ENCODE measurements around the gene NCOA5.

NCOA5 gene

GRCh38 chr20:46089417-46090388 is at the start of gene NCOA5:
NCOA5 (minus strand) TSS chr20:46089962; CDS start chr20:46079424, 10,538 bp downstream.
- ChIA-PET CTCF (interaction anchor here (1.3 to 2.5 kb wide), 9 partner anchors 9 to 319 kb away, joined by 3 to 17 read pairs (median 6); no protein-coding TSS in a partner anchor), POLR2A (no interaction called here)
- peak within 1 kb of the TSS; percentile 92 for H3K4me3 ChIP-seq (ENCODE audit: low read depth, low read length)
- peak; percentile 35 for TF ChIP-seq CTCF (IDR thresholded peaks at IDR 0.05; ENCODE audit: insufficient read depth, low read length, missing control alignments)
- DNase-seq (ENCODE audit: low read depth, low spot score) = peak; percentile 78

- ChIA-PET POLR2A (no interaction called here), CTCF (no interaction called here)
- DNase-seq (ENCODE audit: low read depth, low spot score) = no peak
- no peak for TF ChIP-seq CTCF (IDR thresholded peaks at IDR 0.05; ENCODE audit: insufficient read depth, low read length, missing control alignments)
- H3K4me3 ChIP-seq (ENCODE audit: low read depth, low read length) = no peak overlapping the region
Observed at GRCh38 chr20:46139266-46139889, 49.6 kb upstream of the NCOA5 start.

GRCh38 chr20:46137816-46138215 is 48.1 kb upstream of the NCOA5 start:
- no peak for DNase-seq (ENCODE audit: low read depth, low spot score)
- ChIA-PET POLR2A (no interaction called here), CTCF (interaction anchor here (0.9 kb wide), 1 partner anchor 10 kb away, joined by 3 read pairs; no protein-coding TSS in a partner anchor)
- H3K4me3 ChIP-seq (ENCODE audit: low read depth, low read length) = no peak overlapping the region
- no peak for TF ChIP-seq CTCF (IDR thresholded peaks at IDR 0.05; ENCODE audit: insufficient read depth, low read length, missing control alignments)

GRCh38 chr20:46135856-46136633 is 46.3 kb upstream of the NCOA5 start:
- POLR2A ChIA-PET = no interaction called here
- CTCF ChIA-PET = interaction anchor here (0.6 to 1.0 kb wide), 2 partner anchors 38 to 214 kb away, joined by 3 read pairs; no protein-coding TSS in a partner anchor

GRCh38 chr20:46134716-46135115 is 45.0 kb upstream of the NCOA5 start:
- no peak for DNase-seq (ENCODE audit: low read depth, low spot score)
- H3K4me3 ChIP-seq (ENCODE audit: low read depth, low read length) = no peak overlapping the region
- no peak for TF ChIP-seq CTCF (IDR thresholded peaks at IDR 0.05; ENCODE audit: insufficient read depth, low read length, missing control alignments)
- CTCF ChIA-PET = interaction anchor here (0.7 to 8.1 kb wide), 3 partner anchors 214 to 540 kb away, joined by 3 to 67 read pairs (median 4); no protein-coding TSS in a partner anchor
- POLR2A ChIA-PET = no interaction called here

More at GRCh38 chr20:46135856-46136633, 46.3 kb upstream of the NCOA5 start:
- no peak for TF ChIP-seq CTCF (IDR thresholded peaks at IDR 0.05; ENCODE audit: insufficient read depth, low read length, missing control alignments)
- H3K4me3 ChIP-seq (ENCODE audit: low read depth, low read length) = no peak overlapping the region
- DNase-seq (ENCODE audit: low read depth, low spot score) = no peak

Measured in AG04449 (cell line).